Thoracic aorta (tissue), 2 donors: ENCODE data around the gene TTLL5. TPM values are rescaled to one million over a fixed set of nuclear protein-coding genes. Genes with fewer than 3 reads are reported as not detected.
A peak's percentile ranks its signal among the peaks of the same experiment; 100 is the strongest.

ENCODE experiments used
- ATAC-seq: fragments of 150-250 bp; one replicate; pipeline ENCODE4 v1.8.0; 2017; ENCODE audit warnings: low read depth; ENCODE audit not compliant: insufficient number of reproducible peaks, low FRiP score
- DNase-seq: peaks from one replicate; pipeline ENCODE4 v3.0.0-alpha.2; 2020; ENCODE audit warnings: low spot score
- H3K27ac ChIP-seq, 2 donors: fragments of 200-600 bp; sonication (generic); 1 replicate in 1 of 2; 2 replicates in 1 of 2; pipeline ENCODE4 v1.5.1; 2016; ENCODE audit warnings: mild to moderate bottlenecking in 2 of 2, moderate library complexity in 2 of 2
- H3K27me3 ChIP-seq: fragments of 200-600 bp; sonication (generic); replicated peaks from 2 replicates; pipeline ENCODE4 v1.6.0; 2016; ENCODE audit warnings: mild to moderate bottlenecking; ENCODE audit not compliant: insufficient read depth
- H3K36me3 ChIP-seq: fragments of 200-600 bp; sonication (generic); one replicate; pipeline ENCODE4 v1.5.1; 2016
- H3K4me1 ChIP-seq, 2 donors: fragments of 200-600 bp; sonication (generic); 1 replicate in 1 of 2; 2 replicates in 1 of 2; pipeline versions ENCODE4 v1.5.1 to v1.6.0; 2016; ENCODE audit warnings: low read depth in 2 of 2, mild to moderate bottlenecking in 1 of 2; ENCODE audit not compliant: control insufficient read depth in 1 of 2
- H3K4me3 ChIP-seq: fragments of 200-600 bp; sonication (generic); 2 replicates; pipeline ENCODE4 v1.5.1; 2016; ENCODE audit warnings: mild to moderate bottlenecking
- H3K9me3 ChIP-seq: fragments of 200-600 bp; sonication (generic); 2 replicates; pipeline ENCODE4 v1.5.1; 2016
- total RNA-seq, 2 donors: library from RNA; depleted of rRNA; stranded (reverse); fragments of >200 nt; gene quantifications; one replicate each; pipeline versions ENCODE4 v1.1.0 to v1.2.3, GENCODE V29; 2016
- TF ChIP-seq, protein P1 (sequence below): fragments of 200-600 bp; sonication (generic); IDR thresholded peaks from one replicate; pipeline ENCODE4 v1.5.1; 2019; ENCODE audit warnings: antibody characterized with exemption

TTLL5 gene
- total RNA-seq, 2 donors from 2014 or later: 34.7 to 47.9 TPM

DNA sequence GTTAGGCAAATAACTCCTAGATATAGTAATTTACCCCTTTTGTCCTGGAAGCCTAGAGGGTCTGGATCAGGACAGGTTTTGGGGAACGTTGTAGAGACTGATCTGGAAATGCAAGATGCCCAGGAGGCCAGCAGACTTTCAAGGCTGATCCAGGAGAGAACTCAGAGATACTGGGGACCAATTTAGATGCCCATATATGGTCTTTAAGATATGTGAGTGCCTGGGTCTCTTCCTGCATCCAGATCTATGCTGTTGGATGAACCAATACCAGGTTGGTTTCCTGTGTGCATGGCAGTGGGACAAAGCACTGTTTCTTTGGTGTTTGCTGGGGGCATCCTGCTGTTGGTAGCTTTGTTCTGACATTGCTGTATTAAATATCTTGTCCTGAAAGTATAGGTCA lies 5.8 kb upstream of the TTLL5 start:
- no peak for ATAC-seq
- peaks cover 21% of the 10 kb centered on the region for H3K36me3 ChIP-seq
- H3K27me3 ChIP-seq: no peaks in the 10 kb centered on the region
- H3K4me3 ChIP-seq: no peak overlapping the region
- H3K4me1 ChIP-seq: peaks cover 4 to 8% of the 10 kb centered on the region in 2 donors
- no peaks in the 10 kb centered on the region for H3K9me3 ChIP-seq
- no peak overlapping the region for H3K27ac ChIP-seq
- DNase-seq: no peak
- TF ChIP-seq, protein P1, sequence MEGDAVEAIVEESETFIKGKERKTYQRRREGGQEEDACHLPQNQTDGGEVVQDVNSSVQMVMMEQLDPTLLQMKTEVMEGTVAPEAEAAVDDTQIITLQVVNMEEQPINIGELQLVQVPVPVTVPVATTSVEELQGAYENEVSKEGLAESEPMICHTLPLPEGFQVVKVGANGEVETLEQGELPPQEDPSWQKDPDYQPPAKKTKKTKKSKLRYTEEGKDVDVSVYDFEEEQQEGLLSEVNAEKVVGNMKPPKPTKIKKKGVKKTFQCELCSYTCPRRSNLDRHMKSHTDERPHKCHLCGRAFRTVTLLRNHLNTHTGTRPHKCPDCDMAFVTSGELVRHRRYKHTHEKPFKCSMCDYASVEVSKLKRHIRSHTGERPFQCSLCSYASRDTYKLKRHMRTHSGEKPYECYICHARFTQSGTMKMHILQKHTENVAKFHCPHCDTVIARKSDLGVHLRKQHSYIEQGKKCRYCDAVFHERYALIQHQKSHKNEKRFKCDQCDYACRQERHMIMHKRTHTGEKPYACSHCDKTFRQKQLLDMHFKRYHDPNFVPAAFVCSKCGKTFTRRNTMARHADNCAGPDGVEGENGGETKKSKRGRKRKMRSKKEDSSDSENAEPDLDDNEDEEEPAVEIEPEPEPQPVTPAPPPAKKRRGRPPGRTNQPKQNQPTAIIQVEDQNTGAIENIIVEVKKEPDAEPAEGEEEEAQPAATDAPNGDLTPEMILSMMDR: no peak

DNA sequence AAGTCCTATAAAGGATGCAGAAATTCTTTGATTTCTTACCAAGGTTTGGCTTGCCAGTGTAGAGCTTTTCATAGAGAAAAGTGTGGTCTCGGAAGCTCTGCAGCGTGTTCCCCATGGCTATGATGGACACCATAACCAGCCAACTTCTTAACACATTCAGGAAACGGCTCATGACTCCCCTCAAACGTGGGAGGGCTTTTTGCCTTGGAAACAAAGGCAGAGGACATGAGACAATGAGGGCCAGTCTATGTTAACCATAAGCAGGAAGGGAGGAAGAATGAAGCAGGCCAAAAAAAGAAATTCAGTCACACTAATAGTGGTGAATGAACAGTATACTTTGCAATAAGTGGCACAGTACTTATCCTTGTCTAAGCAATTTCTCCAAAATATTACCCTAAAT lies 3.7 kb upstream of the TTLL5 start:
- Histone ChIP-seq H3K4me1 (peaks cover 4 to 19% of the 10 kb centered on the region in 2 donors), H3K27ac (no peak overlapping the region), H3K27me3 (no peaks in the 10 kb centered on the region), H3K9me3 (no peaks in the 10 kb centered on the region), H3K36me3 (peaks cover 4% of the 10 kb centered on the region), H3K4me3 (no peak overlapping the region)
- TF ChIP-seq, protein P1: no peak
- ATAC-seq (no peak), DNase-seq (no peak)

DNA sequence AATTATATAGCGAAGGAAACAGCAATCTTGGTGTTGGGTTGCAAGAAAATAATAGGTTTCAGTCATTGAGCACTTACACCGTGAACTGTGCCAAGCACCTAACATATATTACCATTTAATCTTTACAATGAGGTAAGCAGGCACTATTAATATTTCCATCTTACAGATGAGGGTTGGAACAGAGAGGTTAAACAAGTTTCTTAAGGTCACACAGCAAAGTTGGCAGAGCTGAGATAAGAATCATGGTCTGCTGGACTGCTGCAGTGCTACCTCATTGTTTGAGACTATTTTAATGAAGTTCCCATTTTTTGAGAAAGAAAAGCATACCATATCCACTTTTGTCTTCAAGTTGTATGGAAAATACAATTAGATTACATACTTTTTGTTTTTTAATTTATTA lies 2.1 kb upstream of the TTLL5 start:
- no peaks in the 10 kb centered on the region for H3K27me3 ChIP-seq
- no peaks in the 10 kb centered on the region for H3K9me3 ChIP-seq
- H3K27ac ChIP-seq: no peak overlapping the region
- H3K36me3 ChIP-seq: no peaks in the 10 kb centered on the region
- DNase-seq (no peak), ATAC-seq (no peak)
- TF ChIP-seq, protein P1: no peak
- H3K4me1 ChIP-seq: peaks cover 4 to 25% of the 10 kb centered on the region in 2 donors
- no peak overlapping the region for H3K4me3 ChIP-seq

DNA sequence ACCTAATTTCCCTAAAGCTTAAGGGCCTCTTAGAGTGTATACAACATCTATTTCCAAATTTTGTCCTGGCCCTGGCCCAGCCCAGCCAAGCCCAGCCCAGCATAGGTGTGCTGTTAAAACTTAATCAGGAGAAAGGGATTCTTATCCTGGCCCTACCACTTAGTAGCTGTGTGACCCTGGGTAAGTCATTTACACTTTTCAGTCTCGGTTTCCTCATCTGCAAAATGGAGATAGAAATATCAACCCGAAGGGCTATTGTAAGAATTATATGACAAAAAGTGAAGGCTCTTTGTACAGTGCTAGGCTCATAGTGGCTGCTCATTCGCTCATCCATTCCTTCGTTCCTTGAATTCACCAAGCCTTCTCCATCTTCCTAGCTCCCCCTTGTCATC lies 812 bp upstream of the TTLL5 start:
- no peak for ATAC-seq
- peaks cover 4 to 25% of the 10 kb centered on the region in 2 donors for H3K4me1 ChIP-seq
- H3K9me3 ChIP-seq: no peaks in the 10 kb centered on the region
- no peaks in the 10 kb centered on the region for H3K36me3 ChIP-seq
- DNase-seq: no peak
- H3K4me3 ChIP-seq: peak overlapping the region; percentile 77
- H3K27me3 ChIP-seq: no peaks in the 10 kb centered on the region
- TF ChIP-seq, protein P1: no peak
- H3K27ac ChIP-seq: peak overlapping the region; percentile 73 to 85

DNA sequence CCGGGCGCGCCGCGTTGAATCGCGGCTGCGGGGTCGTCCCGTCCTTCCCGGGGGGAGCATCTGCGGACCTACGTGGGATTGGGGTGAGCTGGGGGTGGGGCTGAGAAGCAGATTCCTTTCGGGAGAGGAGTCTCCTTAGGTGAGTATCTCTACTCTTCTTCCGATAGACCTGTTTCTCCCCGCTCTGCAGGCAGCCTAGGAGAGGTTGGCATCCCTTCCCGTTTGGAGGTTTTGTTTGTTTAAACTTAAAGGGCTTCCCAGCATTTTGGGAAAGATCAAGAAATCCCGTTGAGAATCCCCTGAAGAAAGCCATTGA lies 411 bp downstream of the TTLL5 start:
- H3K4me1 ChIP-seq: peaks cover 4 to 25% of the 10 kb centered on the region in 2 donors
- no peak for DNase-seq
- no peaks in the 10 kb centered on the region for H3K36me3 ChIP-seq
- H3K27me3 ChIP-seq: no peaks in the 10 kb centered on the region
- TF ChIP-seq, protein P1: no peak
- H3K27ac ChIP-seq: peak overlapping the region; percentile 73 to 85
- no peak for ATAC-seq
- H3K4me3 ChIP-seq: peak overlapping the region; percentile 77
- H3K9me3 ChIP-seq: no peaks in the 10 kb centered on the region
